K562 (cell line): ENCODE measurements around the gene TMEM218. TPM values are rescaled to one million over a fixed set of nuclear protein-coding genes. Genes with fewer than 3 reads are reported as not detected.

ENCODE experiments used
- ATAC-seq: fragments of 200-7000 bp; cut with Tn5 transposase; 3 replicates; pipeline ENCODE4 v1.9.1; 2020; ENCODE audit warnings: moderate library complexity
- BruUV-seq: library from RNA; stranded (reverse); fragments of 400-500 nt; replicated peaks from 2 replicates; lab custom pipeline; 2021; lab: Mats Ljungman, UMichigan
- CTCF ChIA-PET: fragments of 300-600 bp; formaldehyde crosslinking; extraction: SDS; loops from one replicate; lab custom pipeline; 2021; ENCODE audit warnings: low intra/inter-chr PET ratio; lab: Yijun Ruan, JAX
- POLR2A ChIA-PET: fragments of 300-600, 350-650 bp; sonication (Branson Sonifier 250); formaldehyde crosslinking; extraction: SDS; loops from one replicate; lab custom pipeline; 2021; ENCODE audit warnings: antibody characterized with exemption, inconsistent platforms; lab: Yijun Ruan, JAX
- DNase-seq, 4 experiments: peaks; one replicate each; pipeline versions ENCODE4 v3.0.0 to v3.0.0-alpha.2; 2011 to 2018; ENCODE audit warnings: low spot score in 3 of 4, mixed read lengths in 3 of 4; ENCODE audit errors: extremely low read depth in 1 of 4
- FAIRE-seq: peaks from 2 replicates; lab custom pipeline; 2011; peaks lifted over from hg19 to GRCh38; lab: Jason Lieb, UNC
- H2AFZ ChIP-seq: 2 replicates; pipeline ENCODE4 v1.6.0; 2011; ENCODE audit warnings: low read depth, low read length, control low read depth, inconsistent platforms
- H3K27ac ChIP-seq: fragments of 200-600 bp; 3 replicates; pipeline ENCODE4 v1.8.0; 2011; ENCODE audit warnings: low read depth, mild to moderate bottlenecking, control low read depth, inconsistent platforms, low read length, moderate library complexity, mixed read lengths; ENCODE audit errors: extremely low read depth
- H3K27me3 ChIP-seq, 2 experiments: fragments of 300-600 bp in 1 of 2; 2 replicates in 1 of 2; 3 replicates in 1 of 2; pipeline versions ENCODE4 v1.6.0 to v1.8.0; 2011; ENCODE audit warnings: inconsistent platforms in 2 of 2, low read length in 2 of 2, mild to moderate bottlenecking in 1 of 2, mixed read lengths in 1 of 2, moderate library complexity in 1 of 2; ENCODE audit not compliant: control insufficient read depth in 2 of 2, insufficient read depth in 2 of 2
- H3K36me3 ChIP-seq: fragments of 300-600 bp; 3 replicates; pipeline ENCODE4 v1.8.0; 2011; ENCODE audit warnings: mild to moderate bottlenecking, low read length, inconsistent platforms; ENCODE audit not compliant: control insufficient read depth, insufficient read depth
- H3K4me1 ChIP-seq, 2 experiments: fragments of 200-600 bp in 1 of 2; replicated peaks in 1 of 2; 2 replicates in 1 of 2; 3 replicates in 1 of 2; pipeline versions ENCODE4 v1.5.1 to v1.8.0; 2011; ENCODE audit warnings: inconsistent platforms in 2 of 2, low read length in 2 of 2, mild to moderate bottlenecking in 1 of 2, mixed read lengths in 1 of 2, moderate library complexity in 1 of 2; ENCODE audit not compliant: control insufficient read depth in 2 of 2, insufficient read depth in 2 of 2
- H3K4me2 ChIP-seq: 2 replicates; pipeline ENCODE4 v1.6.1; 2011; ENCODE audit warnings: low read length, control low read depth, inconsistent platforms, mixed read lengths; ENCODE audit not compliant: insufficient read depth
- H3K4me3 ChIP-seq: fragments of 200-600 bp; sonication (generic), shearing (Covaris generic); 2 replicates; pipeline ENCODE4 v1.5.1; 2016; ENCODE audit warnings: control low read depth, inconsistent platforms
- H3K79me2 ChIP-seq: fragments of 200-600 bp; 3 replicates; pipeline ENCODE4 v1.8.0; 2011; ENCODE audit warnings: low read length, inconsistent platforms; ENCODE audit not compliant: control insufficient read depth, insufficient read depth
- H3K9ac ChIP-seq, 2 experiments: 2 replicates each; pipeline versions ENCODE4 v1.6.0 to v1.6.1; 2011; ENCODE audit warnings: low read depth in 2 of 2, low read length in 2 of 2, control low read depth in 1 of 2, inconsistent platforms in 1 of 2, mild to moderate bottlenecking in 1 of 2, mixed read lengths in 1 of 2; ENCODE audit not compliant: insufficient read depth in 1 of 2
- H3K9me1 ChIP-seq: one replicate; pipeline ENCODE4 v1.6.0; 2011; ENCODE audit warnings: inconsistent platforms, mild to moderate bottlenecking, low read length, moderate library complexity; ENCODE audit not compliant: control insufficient read depth, insufficient read depth
- H3K9me3 ChIP-seq: replicated peaks from 2 replicates; pipeline ENCODE4 v1.5.1; 2011; ENCODE audit warnings: low read depth, low read length, inconsistent platforms; ENCODE audit not compliant: control insufficient read depth, insufficient read depth
- H4K20me1 ChIP-seq: replicated peaks from 2 replicates; pipeline ENCODE4 v1.6.1; 2011; ENCODE audit warnings: low read length, inconsistent platforms, mixed read lengths; ENCODE audit not compliant: control insufficient read depth, insufficient read depth
- POLR2AphosphoS5 ChIP-seq: IDR thresholded peaks from 2 replicates; pipeline ENCODE4 v1.6.1; 2011; ENCODE audit warnings: mild to moderate bottlenecking, low read depth, low read length, moderate library complexity; ENCODE audit not compliant: control insufficient read depth, insufficient read depth
- TAL1 ChIP-seq: fragments of 450-650 bp; IDR thresholded peaks from 2 replicates; pipeline ENCODE4 v1.6.1; 2016; ENCODE audit warnings: mild to moderate bottlenecking
- TBL1XR1 ChIP-seq, 2 experiments: IDR thresholded peaks; 2 replicates each; pipeline ENCODE4 v1.6.1; 2012; ENCODE audit warnings: improper control_type of control experiment in 2 of 2, low read length in 2 of 2, mild to moderate bottlenecking in 1 of 2
- ZNF584 ChIP-seq: fragments of 200-800 bp; sonication (Bioruptor generic); IDR thresholded peaks from 2 replicates; pipeline ENCODE4 v1.6.1; 2016; ENCODE audit warnings: low read depth, mild to moderate bottlenecking, missing genetic modification characterization, missing compliant biosample characterization
- WGBS: fragments of 100-300 bp; shearing (Covaris generic); methylation state at CpG from one replicate; pipeline ENCODE4 v1.1.6; 2016; ENCODE audit warnings: low coverage, mixed read lengths; ENCODE audit not compliant: insufficient coverage; ENCODE audit errors: missing lambda C conversion rate; 5-methylcytosine and 5-hydroxymethylcytosine counted together
- in situ Hi-C: fragments of 300-500 bp; cut with MboI; formaldehyde crosslinking; loops from 4 replicates; pipeline ENCODE4 v1.15.0; 2018; ENCODE audit warnings: inconsistent platforms, mixed read lengths
- intact Hi-C: fragments of 100-400 bp; cut with micrococcal nuclease; formaldehyde crosslinking; loops from 2 replicates; pipeline ENCODE4 v1.14.2; 2022
- polyA plus RNA-seq, 8 experiments: library from polyadenylated mRNA; depleted of rRNA in 4 of 8; stranded (reverse) in 5 of 8; unstranded in 3 of 8; fragments of >200 nt; fragmentation: Nextera tagmentation in 2 of 8; fragmentation: Illumina TruSeq in 1 of 8; extraction: Ambion mirVana in 2 of 8; extraction: Trizol in 1 of 8; gene quantifications; 2 replicates each; pipeline versions ENCODE4 v1.2.1 to v1.2.3, GENCODE V29; 2011 to 2014; ENCODE audit warnings: inconsistent platforms in 1 of 8, missing spikeins in 1 of 8
- total RNA-seq, 7 experiments: library from RNA; depleted of rRNA in 6 of 7; stranded (reverse); fragments of >200 nt in 6 of 7; fragmentation: Illumina TruSeq in 2 of 7; extraction: Trizol in 2 of 7; gene quantifications; 2 replicates each; pipeline versions ENCODE4 v1.2.1 to v1.2.3, GENCODE V29; 2011 to 2021; ENCODE audit warnings: low replicate concordance in 1 of 7
- TF ChIP-seq, protein P1 (sequence below): fragments of 250-450 bp; sonication (Bioruptor Pico); IDR thresholded peaks from 2 replicates; pipeline ENCODE4 v1.8.0; 2021; ENCODE audit warnings: moderate library complexity, mild to moderate bottlenecking, inconsistent platforms
- TF ChIP-seq, protein P2 (sequence below): fragments of 250-450 bp; sonication (Bioruptor Pico); IDR thresholded peaks from 2 replicates; pipeline ENCODE4 v1.9.0; 2021; ENCODE audit warnings: mild to moderate bottlenecking, inconsistent platforms
- TF ChIP-seq, protein P3 (sequence below), 3 experiments: IDR thresholded peaks in 2 of 3; conservative IDR thresholded peaks in 1 of 3; 2 replicates each; pipeline ENCODE4 v1.5.1; 2011 to 2012; ENCODE audit warnings: low read length in 3 of 3, mild to moderate bottlenecking in 3 of 3, control low read depth in 2 of 3, improper control_type of control experiment in 1 of 3, inconsistent platforms in 1 of 3, low read depth in 1 of 3, mixed read lengths in 1 of 3, moderate library complexity in 1 of 3; ENCODE audit not compliant: insufficient read depth in 2 of 3
- TF ChIP-seq, protein P4 (sequence below), 2 experiments: fragments of 450-650 bp in 1 of 2; sonication (generic) in 1 of 2; formaldehyde crosslinking in 1 of 2; IDR thresholded peaks in 1 of 2; conservative IDR thresholded peaks in 1 of 2; 2 replicates each; pipeline versions ENCODE4 v1.6.1 to v1.8.1; 2016 to 2023; ENCODE audit warnings: mild to moderate bottlenecking in 2 of 2, moderate library complexity in 2 of 2, inconsistent platforms in 1 of 2, missing genetic modification reagents in 1 of 2

Gene TMEM218
- total and polyA plus RNA-seq, 9 of the 15 experiments (the other 6 are each of a cell fraction or from before 2014, with no cell fraction given), result 13.4 to 32.2 (median 25.4) TPM

DNA sequence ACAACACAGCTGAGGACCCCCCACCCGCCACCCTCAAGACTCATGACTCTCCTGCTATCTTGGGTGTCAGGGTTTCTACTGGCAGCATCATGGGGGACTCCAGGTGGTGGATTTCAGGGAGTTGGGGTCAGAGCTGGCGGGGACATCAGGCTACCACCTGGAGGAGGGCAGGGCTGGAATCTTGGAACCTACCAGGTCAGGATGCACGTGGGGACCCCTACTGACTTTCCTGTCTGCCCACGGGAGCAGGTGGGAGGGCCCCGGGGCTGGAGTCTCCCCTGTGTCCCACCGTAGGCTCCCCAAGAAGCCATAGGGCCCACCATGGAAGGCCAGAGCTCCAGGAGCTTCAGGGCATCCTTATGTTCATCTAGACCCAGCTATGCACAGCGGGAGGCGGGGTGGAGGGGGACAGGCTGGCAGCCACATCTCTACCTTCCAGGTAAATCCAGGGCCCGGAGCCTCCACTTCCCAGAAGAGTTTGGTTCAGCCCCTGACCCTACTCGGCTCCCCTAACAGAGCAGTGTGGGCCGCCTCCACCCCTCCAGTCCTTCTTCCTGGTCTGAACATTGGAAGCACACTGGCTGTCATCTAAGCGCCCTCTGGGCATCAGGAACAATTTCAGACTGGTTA lies 38.4 kb downstream of the TMEM218 start:
- Histone ChIP-seq H3K36me3 (no peaks in the 10 kb centered on the region), H3K9me3 (no peaks in the 10 kb centered on the region), H2AFZ (no peak overlapping the region), H3K4me3 (no peak overlapping the region), H4K20me1 (no peaks in the 10 kb centered on the region), H3K79me2 (no peaks in the 10 kb centered on the region), H3K27me3 (no peaks in the 10 kb centered on the region), H3K9ac (no peak overlapping the region), H3K9me1 (peaks cover 5% of the 10 kb centered on the region), H3K4me1 (peaks cover 64 to 68% of the 10 kb centered on the region in 2 experiments), H3K27ac (no peak overlapping the region), H3K4me2 (no peak overlapping the region)
- WGBS, result 85% methylated on average over 12 of the region's 12 CpGs
- DNase-seq, result no peak
- no peak for ATAC-seq
- no peak for TF ChIP-seq TAL1
- TF ChIP-seq, protein P1, sequence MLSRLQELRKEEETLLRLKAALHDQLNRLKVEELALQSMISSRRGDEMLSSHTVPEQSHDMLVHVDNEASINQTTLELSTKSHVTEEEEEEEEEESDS (CRISPR knock-in tag), result no peak
- TF ChIP-seq ZNF584 (CRISPR knock-in tag), result no peak
- no peak for TF ChIP-seq TBL1XR1 (IDR thresholded peaks at IDR 0.05; ENCODE audit: low read length in 2 of 2)
- TF ChIP-seq, protein P2, sequence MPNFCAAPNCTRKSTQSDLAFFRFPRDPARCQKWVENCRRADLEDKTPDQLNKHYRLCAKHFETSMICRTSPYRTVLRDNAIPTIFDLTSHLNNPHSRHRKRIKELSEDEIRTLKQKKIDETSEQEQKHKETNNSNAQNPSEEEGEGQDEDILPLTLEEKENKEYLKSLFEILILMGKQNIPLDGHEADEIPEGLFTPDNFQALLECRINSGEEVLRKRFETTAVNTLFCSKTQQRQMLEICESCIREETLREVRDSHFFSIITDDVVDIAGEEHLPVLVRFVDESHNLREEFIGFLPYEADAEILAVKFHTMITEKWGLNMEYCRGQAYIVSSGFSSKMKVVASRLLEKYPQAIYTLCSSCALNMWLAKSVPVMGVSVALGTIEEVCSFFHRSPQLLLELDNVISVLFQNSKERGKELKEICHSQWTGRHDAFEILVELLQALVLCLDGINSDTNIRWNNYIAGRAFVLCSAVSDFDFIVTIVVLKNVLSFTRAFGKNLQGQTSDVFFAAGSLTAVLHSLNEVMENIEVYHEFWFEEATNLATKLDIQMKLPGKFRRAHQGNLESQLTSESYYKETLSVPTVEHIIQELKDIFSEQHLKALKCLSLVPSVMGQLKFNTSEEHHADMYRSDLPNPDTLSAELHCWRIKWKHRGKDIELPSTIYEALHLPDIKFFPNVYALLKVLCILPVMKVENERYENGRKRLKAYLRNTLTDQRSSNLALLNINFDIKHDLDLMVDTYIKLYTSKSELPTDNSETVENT (CRISPR knock-in tag), result no peak
- TF ChIP-seq, protein P3, sequence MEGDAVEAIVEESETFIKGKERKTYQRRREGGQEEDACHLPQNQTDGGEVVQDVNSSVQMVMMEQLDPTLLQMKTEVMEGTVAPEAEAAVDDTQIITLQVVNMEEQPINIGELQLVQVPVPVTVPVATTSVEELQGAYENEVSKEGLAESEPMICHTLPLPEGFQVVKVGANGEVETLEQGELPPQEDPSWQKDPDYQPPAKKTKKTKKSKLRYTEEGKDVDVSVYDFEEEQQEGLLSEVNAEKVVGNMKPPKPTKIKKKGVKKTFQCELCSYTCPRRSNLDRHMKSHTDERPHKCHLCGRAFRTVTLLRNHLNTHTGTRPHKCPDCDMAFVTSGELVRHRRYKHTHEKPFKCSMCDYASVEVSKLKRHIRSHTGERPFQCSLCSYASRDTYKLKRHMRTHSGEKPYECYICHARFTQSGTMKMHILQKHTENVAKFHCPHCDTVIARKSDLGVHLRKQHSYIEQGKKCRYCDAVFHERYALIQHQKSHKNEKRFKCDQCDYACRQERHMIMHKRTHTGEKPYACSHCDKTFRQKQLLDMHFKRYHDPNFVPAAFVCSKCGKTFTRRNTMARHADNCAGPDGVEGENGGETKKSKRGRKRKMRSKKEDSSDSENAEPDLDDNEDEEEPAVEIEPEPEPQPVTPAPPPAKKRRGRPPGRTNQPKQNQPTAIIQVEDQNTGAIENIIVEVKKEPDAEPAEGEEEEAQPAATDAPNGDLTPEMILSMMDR (IDR thresholded peaks at IDR 0.05 in 2 of 3, conservative IDR thresholded peaks at IDR 0.05 in 1 of 3; ENCODE audit: insufficient read depth in 2 of 3, low read depth in 1 of 3, low read length in 3 of 3), result no peak
- TF ChIP-seq, protein P4, sequence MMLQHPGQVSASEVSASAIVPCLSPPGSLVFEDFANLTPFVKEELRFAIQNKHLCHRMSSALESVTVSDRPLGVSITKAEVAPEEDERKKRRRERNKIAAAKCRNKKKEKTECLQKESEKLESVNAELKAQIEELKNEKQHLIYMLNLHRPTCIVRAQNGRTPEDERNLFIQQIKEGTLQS (IDR thresholded peaks at IDR 0.05), result no peak
- TF ChIP-seq, protein P4 (CRISPR knock-in tag; conservative IDR thresholded peaks at IDR 0.05), result no peak
- TF ChIP-seq POLR2AphosphoS5, result no peak
- ChIA-PET POLR2A (no interaction called here), CTCF (no interaction called here)
- intact Hi-C loops, result no loop called here
- in situ Hi-C loops, result no loop called here
- no peak for FAIRE-seq
- BruUV-seq, result no TSS peak
